WERI-Rb-1 (cell line): ENCODE measurements around the gene FHIT.

Experiments
- DNase-seq: peaks from one replicate; pipeline ENCODE4 v3.0.0-alpha.2; 2020
- H3K27ac ChIP-seq: fragments of 250-450 bp; sonication (Bioruptor Pico); 2 replicates; pipeline ENCODE4 v1.5.1; 2020; ENCODE audit warnings: mild to moderate bottlenecking, moderate library complexity
- H3K27me3 ChIP-seq: fragments of 250-450 bp; sonication (Bioruptor Pico); 2 replicates; pipeline ENCODE4 v1.5.1; 2021; ENCODE audit warnings: mild to moderate bottlenecking, low read depth, moderate library complexity; ENCODE audit not compliant: insufficient read depth, severe bottlenecking
- H3K36me3 ChIP-seq: fragments of 250-450 bp; sonication (Bioruptor Pico); 2 replicates; pipeline ENCODE4 v1.5.1; 2020; ENCODE audit warnings: mild to moderate bottlenecking, moderate library complexity
- H3K4me3 ChIP-seq: 2 replicates; pipeline ENCODE4 v1.5.1; 2011; ENCODE audit warnings: low read depth, mild to moderate bottlenecking, control low read depth, low read length
- H3K9me3 ChIP-seq: fragments of 250-450 bp; sonication (Bioruptor Pico); 2 replicates; pipeline ENCODE4 v1.5.1; 2021; ENCODE audit warnings: mild to moderate bottlenecking, moderate library complexity; ENCODE audit not compliant: severe bottlenecking
- CTCF ChIP-seq: IDR thresholded peaks from 2 replicates; pipeline ENCODE4 v1.5.1; 2011; ENCODE audit warnings: low read depth, mild to moderate bottlenecking, control low read depth, inconsistent platforms, low read length

The FHIT gene

GRCh38 chr3:60772584-60772983 is 478.7 kb downstream of the FHIT start:
- TF ChIP-seq CTCF, result no peak
- no peaks in the 10 kb centered on the region for H3K36me3 ChIP-seq
- no peak overlapping the region for H3K27ac ChIP-seq
- DNase-seq, result no peak
- no peaks in the 10 kb centered on the region for H3K27me3 ChIP-seq
- no peaks in the 10 kb centered on the region for H3K9me3 ChIP-seq
- H3K4me3 ChIP-seq, result no peak overlapping the region

- Histone ChIP-seq H3K27me3 (no peaks in the 10 kb centered on the region), H3K36me3 (no peaks in the 10 kb centered on the region), H3K9me3 (no peaks in the 10 kb centered on the region), H3K27ac (no peak overlapping the region), H3K4me3 (no peak overlapping the region)
- no peak for DNase-seq
- no peak for TF ChIP-seq CTCF
These were observed 479.5 kb downstream of the FHIT start for GRCh38 chr3:60771766-60772165.

- no peak for TF ChIP-seq CTCF
- Histone ChIP-seq H3K27ac (no peak overlapping the region), H3K4me3 (no peak overlapping the region), H3K36me3 (no peaks in the 10 kb centered on the region), H3K27me3 (no peaks in the 10 kb centered on the region), H3K9me3 (no peaks in the 10 kb centered on the region)
- DNase-seq, result no peak
These were observed 480.7 kb downstream of the FHIT start for GRCh38 chr3:60770532-60770931.

GRCh38 chr3:60767536-60767935 is 483.7 kb downstream of the FHIT start:
- H3K9me3 ChIP-seq, result no peaks in the 10 kb centered on the region
- H3K4me3 ChIP-seq, result no peak overlapping the region
- H3K36me3 ChIP-seq, result no peaks in the 10 kb centered on the region
- H3K27ac ChIP-seq, result no peak overlapping the region
- DNase-seq, result no peak
- H3K27me3 ChIP-seq, result no peaks in the 10 kb centered on the region
- no peak for TF ChIP-seq CTCF

- Histone ChIP-seq H3K27ac (no peak overlapping the region), H3K4me3 (no peak overlapping the region), H3K27me3 (no peaks in the 10 kb centered on the region), H3K36me3 (no peaks in the 10 kb centered on the region), H3K9me3 (no peaks in the 10 kb centered on the region)
- TF ChIP-seq CTCF, result no peak
- DNase-seq, result no peak
These were observed 485.5 kb downstream of the FHIT start for GRCh38 chr3:60765776-60766175.

- no peak overlapping the region for H3K4me3 ChIP-seq
- H3K36me3 ChIP-seq, result no peaks in the 10 kb centered on the region
- H3K27me3 ChIP-seq, result no peaks in the 10 kb centered on the region
- no peak overlapping the region for H3K27ac ChIP-seq
- TF ChIP-seq CTCF, result no peak
- DNase-seq, result no peak
- H3K9me3 ChIP-seq, result no peaks in the 10 kb centered on the region
These were observed 486.4 kb downstream of the FHIT start for GRCh38 chr3:60764870-60765269.
